ENCODE measurements around the gene ALDH3A2.

The ALDH3A2 gene

GRCh38 chr17:19626079-19626478, 22.5 kb upstream of the ALDH3A2 start:
- Histone ChIP-seq H4K91ac (ENCODE audit: low read depth, low read length, poor library complexity) (no peak overlapping the region), H2BK120ac (ENCODE audit: low read depth, low read length) (no peak overlapping the region), H3K4ac (ENCODE audit: low read length) (no peak overlapping the region), H3K14ac (ENCODE audit: low read length) (no peak overlapping the region), H2AFZ (ENCODE audit: low read length) (no peak overlapping the region), H3K18ac (ENCODE audit: low read length) (no peak overlapping the region), H4K8ac (ENCODE audit: low read depth, low read length) (no peak overlapping the region), H3K27me3 (ENCODE audit: control insufficient read depth in 3 of 3, insufficient read depth in 3 of 3, low read depth in 1 of 3, low read length in 3 of 3) (peaks cover 0 to 2% (median 0%) of the 10 kb centered on the region in 3 experiments), H2BK15ac (ENCODE audit: low read length) (no peak overlapping the region), H2BK5ac (ENCODE audit: low read length) (no peak overlapping the region), H3K36me3 (replicated peaks in 1 of 2; ENCODE audit: control insufficient read depth in 2 of 2, insufficient read depth in 2 of 2, low read length in 2 of 2) (peaks cover 0 to 2% of the 10 kb centered on the region in 2 donors), H3K4me3 (ENCODE audit: low read length in 2 of 2) (no peak overlapping the region), H2BK12ac (ENCODE audit: low read length) (no peak overlapping the region), H3K9me3 (replicated peaks in 1 of 2; ENCODE audit: control insufficient read depth in 2 of 2, insufficient read depth in 1 of 2, low read depth in 1 of 2, low read length in 2 of 2) (no peaks in the 10 kb centered on the region), H3K4me2 (ENCODE audit: insufficient read depth, low read length, poor library complexity, severe bottlenecking) (no peak overlapping the region), H3K23ac (ENCODE audit: low read depth, low read length, poor library complexity) (no peak overlapping the region), H3K27ac (replicated peaks; ENCODE audit: low read length) (no peak overlapping the region), H3K79me1 (ENCODE audit: low read depth, low read length) (no peaks in the 10 kb centered on the region), H3K9ac (ENCODE audit: low read depth, low read length, poor library complexity) (no peak overlapping the region), H2AK5ac (ENCODE audit: low read depth, low read length) (no peak overlapping the region), H3K4me1 (ENCODE audit: control insufficient read depth in 2 of 2, insufficient read depth in 1 of 2, low read depth in 1 of 2, low read length in 2 of 2) (no peaks in the 10 kb centered on the region)
- DNase-seq (ENCODE audit: low spot score) = no peak
- WGBS, 2 donors (ENCODE audit: extremely low coverage in 2 of 2, insufficient read length in 2 of 2, insufficient replicate concordance in 1 of 2) = no CpG with 5 or more reads among the region's 4 CpGs

DNA sequence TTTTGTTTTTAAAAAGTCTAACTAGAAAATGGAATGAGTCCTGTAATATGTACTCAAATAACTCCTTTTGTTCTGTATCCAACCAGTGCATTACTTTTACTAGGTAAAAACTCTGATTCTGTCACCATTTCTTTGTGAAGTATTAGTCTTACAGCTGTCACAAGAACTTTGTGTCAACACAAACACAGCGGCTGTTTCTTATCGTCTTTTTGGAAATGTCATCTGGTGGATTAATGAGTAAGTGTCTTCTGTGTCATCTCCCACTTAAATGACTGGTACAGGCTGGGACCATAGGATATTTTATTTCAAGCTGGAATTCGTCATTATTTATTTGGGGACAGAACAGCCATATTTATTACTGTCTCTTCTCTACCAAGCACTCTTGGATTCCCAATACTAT, 19.1 kb upstream of the ALDH3A2 start:
- no peak overlapping the region for H3K4me3 ChIP-seq (ENCODE audit: low read length in 2 of 2)
- no peak overlapping the region for H3K9ac ChIP-seq (ENCODE audit: low read depth, low read length, poor library complexity)
- H3K18ac ChIP-seq (ENCODE audit: low read length) = no peak overlapping the region
- WGBS, 2 donors (ENCODE audit: extremely low coverage in 2 of 2, insufficient read length in 2 of 2, insufficient replicate concordance in 1 of 2) = no CpG with 5 or more reads among the region's 3 CpGs
- H3K4ac ChIP-seq (ENCODE audit: low read length) = no peak overlapping the region
- H2BK12ac ChIP-seq (ENCODE audit: low read length) = no peak overlapping the region
- DNase-seq (ENCODE audit: low spot score) = no peak
- H2AK5ac ChIP-seq (ENCODE audit: low read depth, low read length) = no peak overlapping the region
- H3K23ac ChIP-seq (ENCODE audit: low read depth, low read length, poor library complexity) = no peak overlapping the region
- H3K4me2 ChIP-seq (ENCODE audit: insufficient read depth, low read length, poor library complexity, severe bottlenecking) = no peak overlapping the region
- H3K27me3 ChIP-seq (ENCODE audit: control insufficient read depth in 3 of 3, insufficient read depth in 3 of 3, low read depth in 1 of 3, low read length in 3 of 3) = no peaks in the 10 kb centered on the region
- H3K27ac ChIP-seq (replicated peaks; ENCODE audit: low read length) = no peak overlapping the region
- no peak overlapping the region for H2BK15ac ChIP-seq (ENCODE audit: low read length)
- H2BK120ac ChIP-seq (ENCODE audit: low read depth, low read length) = no peak overlapping the region
- H2BK5ac ChIP-seq (ENCODE audit: low read length) = no peak overlapping the region
- H3K14ac ChIP-seq (ENCODE audit: low read length) = no peak overlapping the region
- no peaks in the 10 kb centered on the region for H3K9me3 ChIP-seq (replicated peaks in 1 of 2; ENCODE audit: control insufficient read depth in 2 of 2, insufficient read depth in 1 of 2, low read depth in 1 of 2, low read length in 2 of 2)
- H2AFZ ChIP-seq (ENCODE audit: low read length) = no peak overlapping the region
- H3K36me3 ChIP-seq (replicated peaks in 1 of 2; ENCODE audit: control insufficient read depth in 2 of 2, insufficient read depth in 2 of 2, low read length in 2 of 2) = peaks cover 0 to 2% of the 10 kb centered on the region in 2 donors
- no peak overlapping the region for H4K91ac ChIP-seq (ENCODE audit: low read depth, low read length, poor library complexity)
- H4K8ac ChIP-seq (ENCODE audit: low read depth, low read length) = no peak overlapping the region
- no peaks in the 10 kb centered on the region for H3K79me1 ChIP-seq (ENCODE audit: low read depth, low read length)
- no peaks in the 10 kb centered on the region for H3K4me1 ChIP-seq (ENCODE audit: control insufficient read depth in 2 of 2, insufficient read depth in 1 of 2, low read depth in 1 of 2, low read length in 2 of 2)

- Histone ChIP-seq H3K9ac (ENCODE audit: low read depth, low read length, poor library complexity) (no peak overlapping the region), H3K9me3 (replicated peaks in 1 of 2; ENCODE audit: control insufficient read depth in 2 of 2, insufficient read depth in 1 of 2, low read depth in 1 of 2, low read length in 2 of 2) (no peaks in the 10 kb centered on the region), H3K27me3 (ENCODE audit: control insufficient read depth in 3 of 3, insufficient read depth in 3 of 3, low read depth in 1 of 3, low read length in 3 of 3) (no peaks in the 10 kb centered on the region), H3K4me3 (ENCODE audit: low read length in 2 of 2) (no peak overlapping the region), H2AFZ (ENCODE audit: low read length) (no peak overlapping the region), H3K23ac (ENCODE audit: low read depth, low read length, poor library complexity) (no peak overlapping the region), H3K18ac (ENCODE audit: low read length) (no peak overlapping the region), H2BK120ac (ENCODE audit: low read depth, low read length) (no peak overlapping the region), H3K27ac (replicated peaks; ENCODE audit: low read length) (no peak overlapping the region), H3K4ac (ENCODE audit: low read length) (no peak overlapping the region), H3K14ac (ENCODE audit: low read length) (no peak overlapping the region), H3K4me1 (ENCODE audit: control insufficient read depth in 2 of 2, insufficient read depth in 1 of 2, low read depth in 1 of 2, low read length in 2 of 2) (no peaks in the 10 kb centered on the region), H2BK5ac (ENCODE audit: low read length) (no peak overlapping the region), H4K8ac (ENCODE audit: low read depth, low read length) (no peak overlapping the region), H2BK15ac (ENCODE audit: low read length) (no peak overlapping the region), H2AK5ac (ENCODE audit: low read depth, low read length) (no peak overlapping the region), H4K91ac (ENCODE audit: low read depth, low read length, poor library complexity) (no peak overlapping the region), H2BK12ac (ENCODE audit: low read length) (no peak overlapping the region), H3K36me3 (replicated peaks in 1 of 2; ENCODE audit: control insufficient read depth in 2 of 2, insufficient read depth in 2 of 2, low read length in 2 of 2) (peaks cover 0 to under 1% of the 10 kb centered on the region in 2 donors), H3K4me2 (ENCODE audit: insufficient read depth, low read length, poor library complexity, severe bottlenecking) (no peak overlapping the region), H3K79me1 (ENCODE audit: low read depth, low read length) (no peaks in the 10 kb centered on the region)
- no peak for DNase-seq (ENCODE audit: low spot score)
- no CpG with 5 or more reads among the region's 4 CpGs for WGBS, 2 donors (ENCODE audit: extremely low coverage in 2 of 2, insufficient read length in 2 of 2, insufficient replicate concordance in 1 of 2)
Observed at GRCh38 chr17:19630035-19630434, 18.5 kb upstream of the ALDH3A2 start.

DNA sequence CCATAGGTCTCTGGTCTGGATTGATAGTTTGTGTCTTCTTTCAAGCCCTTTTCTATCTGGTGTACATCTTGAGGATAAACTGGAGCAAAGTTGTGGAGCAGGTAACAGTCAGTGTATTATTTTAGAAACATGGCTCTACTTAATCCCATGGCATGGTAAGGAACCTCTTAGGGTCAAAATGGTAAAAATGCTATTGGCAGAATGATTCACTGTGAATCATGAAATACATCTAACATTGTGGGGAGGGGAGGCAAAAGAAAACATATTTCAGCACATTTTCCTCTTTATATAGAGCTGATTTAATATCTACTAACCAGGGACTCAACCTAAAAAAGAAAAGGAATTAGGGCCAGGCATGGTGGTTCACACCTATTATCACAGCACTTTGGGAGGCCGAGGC, 17.9 kb upstream of the ALDH3A2 start:
- Histone ChIP-seq H3K27ac (replicated peaks; ENCODE audit: low read length) (no peak overlapping the region), H3K4me2 (ENCODE audit: insufficient read depth, low read length, poor library complexity, severe bottlenecking) (no peak overlapping the region), H3K4me1 (ENCODE audit: control insufficient read depth in 2 of 2, insufficient read depth in 1 of 2, low read depth in 1 of 2, low read length in 2 of 2) (no peaks in the 10 kb centered on the region), H2BK120ac (ENCODE audit: low read depth, low read length) (no peak overlapping the region), H2AK5ac (ENCODE audit: low read depth, low read length) (no peak overlapping the region), H3K18ac (ENCODE audit: low read length) (no peak overlapping the region), H4K91ac (ENCODE audit: low read depth, low read length, poor library complexity) (no peak overlapping the region), H3K9ac (ENCODE audit: low read depth, low read length, poor library complexity) (no peak overlapping the region), H4K8ac (ENCODE audit: low read depth, low read length) (no peak overlapping the region), H3K9me3 (replicated peaks in 1 of 2; ENCODE audit: control insufficient read depth in 2 of 2, insufficient read depth in 1 of 2, low read depth in 1 of 2, low read length in 2 of 2) (no peaks in the 10 kb centered on the region), H3K27me3 (ENCODE audit: control insufficient read depth in 3 of 3, insufficient read depth in 3 of 3, low read depth in 1 of 3, low read length in 3 of 3) (no peaks in the 10 kb centered on the region), H2BK12ac (ENCODE audit: low read length) (no peak overlapping the region), H3K4ac (ENCODE audit: low read length) (no peak overlapping the region), H3K23ac (ENCODE audit: low read depth, low read length, poor library complexity) (no peak overlapping the region), H3K36me3 (replicated peaks in 1 of 2; ENCODE audit: control insufficient read depth in 2 of 2, insufficient read depth in 2 of 2, low read length in 2 of 2) (no peaks in the 10 kb centered on the region), H2BK15ac (ENCODE audit: low read length) (no peak overlapping the region), H2BK5ac (ENCODE audit: low read length) (no peak overlapping the region), H3K79me1 (ENCODE audit: low read depth, low read length) (no peaks in the 10 kb centered on the region), H3K4me3 (ENCODE audit: low read length in 2 of 2) (no peak overlapping the region), H2AFZ (ENCODE audit: low read length) (no peak overlapping the region), H3K14ac (ENCODE audit: low read length) (no peak overlapping the region)
- no CpG with 5 or more reads among the region's 1 CpG for WGBS, 2 donors (ENCODE audit: extremely low coverage in 2 of 2, insufficient read length in 2 of 2, insufficient replicate concordance in 1 of 2)
- DNase-seq (ENCODE audit: low spot score) = no peak
